GM19397 (cell line): Measurements from ENCODE around the gene CEP41.

Experiments
- ATAC-seq: cut with Tn5 transposase; IDR thresholded peaks from one replicate; pipeline ENCODE4 v1.9.1; 2021; ENCODE audit warnings: mild to moderate bottlenecking, moderate library complexity; ENCODE audit not compliant: unreplicated experiment

Gene CEP41

DNA sequence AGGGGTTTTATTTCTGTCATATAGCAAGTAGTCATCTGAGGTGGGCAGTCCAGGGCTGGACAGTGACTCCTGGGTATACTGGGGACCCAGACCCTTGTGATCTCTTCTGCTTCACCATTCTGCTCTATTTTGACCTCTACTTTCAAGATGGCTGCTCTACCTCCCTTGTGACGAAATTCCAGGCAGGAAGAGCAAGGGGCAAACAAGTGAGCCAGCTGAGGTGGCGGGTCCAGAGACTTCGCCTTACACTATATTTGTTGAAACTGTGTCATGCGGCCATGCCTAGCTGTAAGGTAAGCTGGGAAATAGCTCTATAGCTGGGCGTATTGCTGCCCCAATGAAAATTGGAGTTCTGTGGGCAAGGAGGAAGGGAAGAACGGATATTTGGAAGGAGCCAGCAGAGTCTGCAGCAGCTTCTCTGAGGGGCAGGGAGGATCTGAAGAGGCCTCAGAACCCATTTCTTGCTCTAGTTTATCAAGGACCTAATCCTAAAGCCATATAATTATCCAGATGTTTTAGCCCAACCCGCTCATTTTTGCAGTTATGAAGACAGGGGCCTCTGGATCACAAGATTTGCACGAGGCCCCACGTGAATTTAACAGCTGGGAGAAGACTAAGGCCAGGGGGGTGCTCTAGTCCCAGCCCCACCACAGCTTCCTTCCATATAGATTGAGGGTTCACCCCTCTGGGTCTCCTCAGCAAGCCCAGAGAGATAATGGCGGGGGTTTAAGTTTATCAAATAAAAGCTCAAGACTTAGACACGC lies 68.2 kb downstream of the CEP41 start:
- ATAC-seq: no peak

DNA sequence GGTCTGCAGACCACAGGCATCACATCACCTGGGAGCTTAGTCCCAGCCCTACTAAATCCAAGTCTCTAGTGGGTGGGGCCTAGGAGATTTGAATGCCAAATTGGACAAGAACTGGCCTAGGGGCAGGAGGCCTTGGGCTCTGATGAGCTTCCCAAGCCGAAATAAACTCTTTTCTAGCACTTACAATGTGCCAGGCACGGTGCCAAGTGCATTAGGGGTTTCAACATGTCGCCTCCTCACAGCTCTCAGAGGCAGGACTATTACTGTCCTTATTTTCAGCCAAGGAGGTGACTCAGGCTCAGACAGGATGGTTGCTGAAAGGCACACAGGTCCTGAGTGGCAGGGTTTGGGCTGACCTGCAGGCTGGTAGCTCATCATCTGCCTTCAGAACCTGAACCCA lies 69.8 kb downstream of the CEP41 start:
- no peak for ATAC-seq

DNA sequence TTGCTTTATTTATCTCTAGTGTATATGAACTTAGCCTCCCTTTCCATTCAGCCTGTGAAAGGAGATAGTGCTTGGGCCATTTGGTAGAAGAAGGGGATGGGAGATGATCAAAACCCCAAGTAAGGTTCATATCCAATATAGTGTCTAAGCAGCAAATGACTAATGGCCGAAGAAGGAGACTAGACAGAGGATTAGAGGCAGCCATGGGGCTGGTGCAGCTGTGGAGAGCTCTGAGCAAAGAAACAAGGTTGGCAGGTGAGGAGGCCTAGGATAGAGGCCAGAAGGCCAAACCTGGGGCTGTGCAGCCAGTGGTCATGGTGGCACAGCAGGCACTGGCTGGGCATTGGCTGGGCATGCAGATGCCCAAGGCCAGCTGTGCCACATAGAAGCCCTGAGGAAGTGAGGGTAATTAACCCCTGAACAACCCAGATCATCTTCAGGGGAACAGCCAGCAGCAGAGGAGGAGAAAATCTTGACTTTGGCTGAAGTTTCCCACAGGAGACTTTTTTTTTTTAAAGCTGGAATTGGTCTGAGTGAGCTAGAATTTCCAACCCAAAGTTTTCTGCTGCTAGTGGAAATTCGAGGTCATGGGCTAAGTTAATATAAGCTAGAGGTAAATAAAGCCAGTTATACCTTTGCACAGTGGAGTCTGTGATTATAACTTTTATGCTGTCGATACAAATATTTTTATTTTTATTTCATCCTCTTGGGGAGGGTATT lies 70.8 kb downstream of the CEP41 start:
- no peak for ATAC-seq

DNA sequence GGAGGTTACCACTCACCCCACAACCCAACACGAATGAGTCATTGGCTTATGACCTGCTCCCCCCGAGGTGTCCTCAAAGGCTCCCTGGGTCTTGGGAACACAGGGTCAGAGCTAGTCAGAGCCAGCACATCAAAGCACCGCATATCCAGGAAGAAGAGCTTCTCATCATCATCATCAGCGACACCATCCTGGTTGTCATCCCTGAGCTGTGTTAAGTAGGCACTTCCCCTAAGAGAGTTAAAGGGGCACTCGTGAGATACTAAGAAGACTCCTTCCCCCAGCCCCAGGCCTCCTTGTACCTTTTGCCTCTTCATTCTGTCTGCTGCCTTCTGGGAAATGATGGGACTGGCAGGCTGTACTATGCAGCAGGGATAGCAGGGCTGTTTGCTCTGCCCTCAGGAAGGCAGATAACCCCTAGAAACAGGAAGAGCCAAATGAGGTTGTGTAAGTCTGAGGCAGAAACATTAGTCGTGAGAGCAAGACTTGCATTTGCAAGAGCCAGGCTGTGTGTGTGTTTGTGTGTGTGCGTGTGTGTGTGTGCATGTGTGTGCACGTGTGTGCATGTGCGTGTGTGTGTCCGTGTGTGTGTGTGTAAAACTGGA lies 71.6 kb downstream of the CEP41 start:
- no peak for ATAC-seq

DNA sequence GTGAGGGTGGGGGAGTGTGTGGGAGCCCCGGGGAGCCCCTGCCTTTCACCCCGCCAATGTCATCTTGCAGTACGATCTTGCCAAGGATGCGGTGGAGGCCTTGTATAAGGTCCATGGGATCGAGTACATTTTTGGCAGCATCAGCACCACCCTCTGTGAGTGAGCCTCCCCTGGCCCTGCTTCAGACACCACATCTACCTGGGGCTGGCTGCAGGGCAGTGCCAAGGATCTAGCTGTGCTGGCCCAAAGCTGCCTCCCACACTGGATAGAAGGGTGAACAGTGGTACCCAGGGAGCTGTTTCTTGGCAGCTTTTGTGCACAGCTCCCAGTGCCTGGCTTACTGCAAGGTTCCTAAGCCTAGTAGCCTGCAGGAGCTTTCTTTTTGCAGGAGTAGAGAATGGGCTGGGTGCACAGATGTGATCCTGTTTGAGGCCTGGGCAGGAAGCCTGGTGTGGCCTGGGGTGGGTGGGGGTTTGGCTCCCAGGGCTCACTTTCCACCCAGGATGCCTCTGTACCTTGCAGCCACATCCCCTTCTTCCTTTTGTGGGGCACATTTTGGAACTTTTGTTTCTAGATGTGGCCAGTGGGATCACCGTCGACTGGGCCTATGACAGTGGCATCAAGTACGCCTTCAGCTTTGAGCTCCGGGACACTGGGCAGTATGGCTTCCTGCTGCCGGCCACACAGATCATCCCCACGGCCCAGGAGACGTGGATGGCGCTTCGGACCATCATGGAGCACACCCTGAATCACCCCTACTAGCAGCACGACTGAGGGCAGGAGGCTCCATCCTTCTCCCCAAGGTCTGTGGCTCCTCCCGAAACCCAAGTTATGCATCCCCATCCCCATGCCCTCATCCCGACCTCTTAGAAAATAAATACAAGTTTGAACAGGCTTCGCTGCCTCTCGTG lies 72.7 kb downstream of the CEP41 start:
- ATAC-seq: no peak

DNA sequence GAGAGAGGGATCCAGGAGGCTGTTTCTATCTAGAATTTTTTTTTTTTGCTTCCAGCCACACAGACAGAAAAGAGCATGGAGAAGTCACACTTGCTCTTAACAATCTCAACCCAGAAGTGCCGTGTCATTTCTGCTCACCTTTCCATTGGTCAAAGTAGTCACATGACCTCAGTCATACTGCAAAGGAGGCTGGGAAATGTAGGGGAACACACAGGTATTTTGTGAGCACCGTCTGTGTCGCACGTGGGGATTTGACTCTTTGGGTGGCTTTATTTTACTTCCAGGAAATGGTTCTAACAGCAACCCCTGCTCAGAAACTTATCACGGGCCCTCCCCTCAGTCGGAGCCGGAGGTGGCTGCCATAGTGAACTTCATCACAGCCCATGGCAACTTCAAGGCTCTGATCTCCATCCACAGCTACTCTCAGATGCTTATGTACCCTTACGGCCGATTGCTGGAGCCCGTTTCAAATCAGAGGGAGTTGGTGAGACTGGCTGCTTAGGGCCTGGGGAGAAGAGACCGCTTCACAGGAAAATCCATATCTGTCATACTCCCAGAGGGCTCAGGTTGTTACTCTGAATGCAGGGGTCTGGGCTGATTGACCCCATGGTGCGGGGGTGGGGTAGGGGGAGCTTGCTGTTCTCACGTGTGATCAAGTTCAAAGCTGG lies 73.6 kb downstream of the CEP41 start:
- no peak for ATAC-seq

DNA sequence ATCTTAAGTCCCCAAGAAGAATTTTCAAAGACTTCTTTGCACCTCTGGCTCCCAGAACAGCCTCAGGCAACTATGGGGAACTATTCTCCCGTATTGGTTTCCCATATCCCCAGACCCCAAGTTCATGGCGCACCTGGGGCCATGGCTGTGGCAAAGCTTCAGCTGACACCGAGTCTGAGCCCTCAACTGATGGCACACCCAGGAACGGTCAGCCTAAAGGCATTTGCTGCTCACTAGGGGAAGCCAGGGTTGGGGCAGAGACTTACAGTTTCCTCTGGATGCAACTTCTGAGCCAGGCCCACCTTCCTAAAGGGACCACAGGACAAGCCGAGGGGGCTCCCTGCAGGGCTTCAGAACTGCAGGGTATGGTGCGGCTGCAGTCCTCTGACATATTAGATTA lies 74.3 kb downstream of the CEP41 start:
- no peak for ATAC-seq

DNA sequence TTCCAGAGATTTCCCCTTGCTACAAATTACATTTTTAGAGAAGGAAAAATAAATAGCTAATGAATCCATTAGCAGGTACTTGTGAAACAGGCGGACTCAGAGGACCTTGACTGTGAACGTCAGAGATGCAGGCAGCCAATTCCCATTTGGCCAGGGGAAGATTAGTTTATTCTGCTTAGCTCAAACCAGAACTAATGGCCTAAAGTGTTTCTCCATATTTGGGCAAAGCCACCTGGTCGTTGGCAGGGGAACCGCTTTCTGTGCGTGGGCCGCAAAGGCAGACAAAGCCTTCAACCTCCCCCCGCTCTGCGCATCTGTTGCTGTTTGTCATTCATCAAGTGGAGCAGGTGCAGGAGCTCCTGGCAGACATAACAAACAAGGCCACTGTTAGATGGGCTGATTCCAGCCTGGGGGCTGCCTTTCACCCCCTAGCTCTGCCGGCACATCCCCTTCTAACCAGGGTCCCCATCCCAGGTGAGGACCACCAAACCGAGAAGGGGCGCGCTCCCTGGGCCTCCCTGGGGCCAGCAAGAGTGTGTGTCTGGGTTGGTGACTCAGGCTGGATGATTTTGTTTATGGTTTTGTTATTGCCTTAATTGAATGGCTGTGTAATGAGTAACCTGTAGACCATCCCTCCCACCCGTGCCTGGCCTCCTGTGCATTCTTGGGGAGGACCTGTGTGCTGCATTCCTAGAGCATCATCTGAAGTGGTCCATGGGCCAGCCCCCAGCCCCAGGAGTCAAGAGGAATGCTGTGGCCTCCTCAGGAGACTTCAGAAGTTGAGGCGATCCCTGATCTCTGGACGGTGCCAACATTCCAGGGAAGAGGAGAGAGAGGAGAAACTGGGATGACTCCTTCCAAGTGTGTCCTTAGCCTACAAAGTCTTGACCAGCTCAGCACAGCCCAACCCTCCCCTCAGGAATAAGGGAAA lies 75.0 kb downstream of the CEP41 start:
- no peak for ATAC-seq

DNA sequence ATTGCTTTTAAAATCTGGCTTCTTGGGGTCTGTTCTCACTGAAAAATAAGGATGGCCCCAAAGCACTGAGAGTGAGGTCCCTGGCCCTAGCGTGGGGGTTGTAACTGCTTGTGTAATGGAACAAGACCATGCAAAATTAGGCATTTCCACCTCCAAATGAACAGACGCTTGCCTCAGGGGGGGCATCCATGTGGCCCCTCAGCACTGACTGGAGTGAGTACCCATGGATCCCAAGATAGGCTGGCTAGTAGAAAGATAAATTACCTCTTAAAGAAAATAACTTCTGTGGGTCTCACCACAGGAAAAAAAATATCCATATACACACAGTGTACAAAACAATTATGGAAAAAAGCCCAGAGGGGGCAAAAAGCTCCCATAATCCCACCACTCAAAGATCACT lies 75.7 kb downstream of the CEP41 start:
- no peak for ATAC-seq

DNA sequence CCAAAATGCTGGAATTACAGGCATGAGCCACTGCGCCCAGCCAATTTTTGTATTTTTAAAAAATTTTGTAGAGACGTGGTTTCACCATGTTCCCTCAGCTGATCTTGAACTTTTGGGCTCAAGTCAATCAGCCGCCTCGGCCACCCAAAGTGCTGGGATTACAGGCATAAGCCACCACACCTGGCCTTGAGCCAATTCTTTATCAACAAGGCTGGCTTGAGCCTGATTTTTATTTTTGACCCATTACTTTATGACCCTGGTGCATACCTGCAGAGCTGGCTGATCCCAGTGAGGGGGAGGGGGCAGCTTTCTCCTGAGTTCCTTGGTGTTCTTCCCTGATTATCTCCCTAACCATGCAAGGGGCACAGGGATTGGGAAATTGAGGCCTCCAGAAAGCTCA lies 76.4 kb downstream of the CEP41 start:
- ATAC-seq: no peak

DNA sequence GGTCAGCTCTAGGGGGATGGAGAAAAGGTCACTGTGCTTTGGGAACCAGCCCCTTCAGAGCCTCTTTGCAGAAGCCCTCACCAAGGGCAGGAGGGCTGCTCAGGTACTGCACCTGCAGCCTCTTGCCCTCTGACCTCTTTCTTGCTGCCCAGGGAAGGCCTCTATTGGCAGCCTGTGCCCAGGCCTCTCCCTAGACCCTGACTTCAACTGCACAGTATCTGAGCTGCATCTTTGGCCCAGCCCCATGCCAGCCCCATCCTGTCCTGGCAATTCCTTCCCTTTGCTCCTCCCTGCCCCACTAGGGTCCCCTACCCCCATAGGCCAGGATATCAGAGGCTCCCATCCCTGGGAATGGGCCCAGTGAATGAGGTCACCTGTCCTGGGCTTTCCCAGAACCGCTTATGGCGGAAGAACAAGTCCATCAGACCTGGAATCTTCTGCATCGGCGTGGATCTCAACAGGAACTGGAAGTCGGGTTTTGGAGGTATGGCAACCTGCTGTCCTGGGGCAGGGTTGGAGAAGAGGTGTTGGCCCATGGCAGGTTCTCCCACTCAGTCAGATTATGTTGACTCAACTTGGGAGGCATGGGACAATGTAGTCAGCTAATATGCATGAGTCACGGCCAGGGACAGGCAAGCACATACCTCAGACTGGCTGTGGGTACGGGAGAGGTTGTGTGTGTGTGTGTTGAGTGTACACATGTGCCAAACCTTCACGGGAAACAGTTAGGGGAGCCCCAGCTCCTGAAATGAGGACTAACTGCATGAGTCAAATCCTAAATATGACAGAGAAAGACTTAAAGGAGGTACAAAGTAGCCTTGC lies 77.6 kb downstream of the CEP41 start:
- ATAC-seq: no peak

DNA sequence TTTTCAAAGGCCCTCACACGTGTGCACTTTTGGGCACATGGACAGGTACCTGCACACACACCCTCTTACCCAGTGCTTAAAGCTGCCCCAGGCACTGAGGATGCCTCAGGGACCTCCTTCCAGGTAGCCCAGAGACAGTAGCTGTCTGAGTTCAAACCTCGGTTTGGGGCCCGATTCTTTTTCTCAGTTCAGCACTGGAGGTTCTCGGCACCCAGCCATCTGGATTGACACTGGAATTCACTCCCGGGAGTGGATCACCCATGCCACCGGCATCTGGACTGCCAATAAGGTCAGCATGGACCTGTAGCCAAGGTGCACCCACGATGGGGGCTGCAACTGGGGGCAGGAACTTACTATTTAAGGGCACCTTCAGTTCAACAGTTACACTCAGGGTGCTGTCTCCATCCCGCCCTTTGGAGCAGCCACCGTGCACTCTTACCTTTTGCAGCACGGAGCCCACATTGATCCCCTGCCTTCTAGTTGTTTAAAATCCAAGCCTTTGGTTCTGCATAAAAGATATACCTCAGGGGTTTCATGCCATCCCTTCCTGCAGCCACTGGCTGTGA lies 78.5 kb downstream of the CEP41 start:
- ATAC-seq: no peak

DNA sequence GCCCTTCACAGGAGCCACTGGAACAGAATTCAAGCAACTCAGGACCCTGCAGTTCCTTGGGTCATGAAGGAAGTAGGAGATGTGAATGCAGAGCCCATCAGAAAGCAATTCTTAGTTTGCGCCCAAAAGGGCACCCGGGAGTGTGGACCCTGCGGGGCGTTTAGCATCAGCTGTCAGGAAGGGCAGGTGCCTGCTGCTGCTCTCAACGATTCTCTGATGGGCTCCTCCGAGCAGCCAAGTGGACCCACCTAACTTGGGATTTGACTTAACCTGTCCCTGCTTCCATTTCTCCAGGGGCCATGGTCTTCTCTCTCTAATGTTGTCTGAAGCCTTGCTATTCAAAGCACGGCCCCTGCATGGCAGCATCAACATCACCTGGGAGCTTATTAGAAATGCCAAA lies 79.1 kb downstream of the CEP41 start:
- no peak for ATAC-seq

DNA sequence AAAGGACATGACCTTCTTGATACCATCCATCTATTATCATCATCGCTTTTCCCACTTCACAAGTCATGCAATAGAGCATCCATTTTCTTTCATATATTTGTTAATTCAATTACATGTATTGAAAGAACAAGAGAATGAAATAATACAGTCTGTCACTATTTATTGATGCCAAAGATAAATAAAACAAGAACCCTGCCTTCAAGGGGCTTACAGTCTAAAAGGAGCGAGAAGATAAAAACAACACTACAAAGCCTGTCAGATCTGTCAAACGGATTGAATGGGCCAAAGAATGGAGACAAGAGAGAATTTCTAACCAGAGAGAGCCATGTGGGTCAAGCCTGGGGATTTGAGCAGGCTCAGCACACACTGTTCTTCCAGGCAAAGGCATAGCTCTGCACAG lies 80.3 kb downstream of the CEP41 start:
- ATAC-seq: no peak

DNA sequence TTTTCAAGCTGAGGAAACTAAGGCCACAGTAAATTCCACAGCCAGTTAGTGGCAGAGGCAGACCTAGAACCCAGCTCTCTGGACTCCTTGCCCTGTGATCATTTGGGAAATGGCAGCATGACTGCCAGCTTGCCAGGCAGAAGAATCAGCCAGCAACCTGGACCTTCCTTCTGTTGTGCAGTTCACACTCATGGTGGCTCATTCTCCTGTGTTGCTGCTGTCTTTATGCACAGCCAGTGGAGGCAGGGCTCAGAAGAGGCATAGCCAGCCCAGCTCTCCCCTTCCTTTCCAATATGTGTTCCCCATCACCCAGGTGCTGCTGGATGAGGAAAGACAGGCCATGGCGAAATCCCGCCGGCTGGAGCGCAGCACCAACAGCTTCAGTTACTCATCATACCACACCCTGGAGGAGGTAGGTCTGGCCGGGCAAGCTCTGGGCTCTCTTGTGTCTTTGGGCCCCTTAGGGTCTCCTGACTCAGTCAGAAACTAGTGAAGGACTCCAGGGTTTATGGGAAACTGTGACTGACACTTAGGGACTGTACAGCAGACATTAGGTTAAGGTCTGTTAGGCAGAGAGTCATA lies 81.4 kb downstream of the CEP41 start:
- ATAC-seq: no peak

DNA sequence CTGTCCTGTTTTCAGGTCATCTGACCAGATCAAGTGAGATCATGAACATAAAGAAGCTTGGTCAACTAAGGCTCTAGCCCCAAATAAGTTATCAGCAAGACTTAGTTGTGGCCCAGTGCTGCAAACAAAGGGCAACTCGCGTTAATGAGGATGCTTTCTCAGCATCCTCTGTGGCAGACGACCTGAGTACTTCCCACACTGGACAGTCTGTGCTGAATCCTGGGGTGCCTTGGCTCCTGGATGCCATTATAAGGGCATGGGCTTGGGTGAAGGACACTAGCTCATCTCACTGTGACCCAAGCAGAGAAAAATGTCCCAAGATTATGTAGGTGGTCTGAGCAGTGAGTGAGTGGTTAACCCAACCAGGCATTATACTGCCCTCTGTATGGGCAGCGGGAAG lies 82.3 kb downstream of the CEP41 start:
- ATAC-seq: no peak

DNA sequence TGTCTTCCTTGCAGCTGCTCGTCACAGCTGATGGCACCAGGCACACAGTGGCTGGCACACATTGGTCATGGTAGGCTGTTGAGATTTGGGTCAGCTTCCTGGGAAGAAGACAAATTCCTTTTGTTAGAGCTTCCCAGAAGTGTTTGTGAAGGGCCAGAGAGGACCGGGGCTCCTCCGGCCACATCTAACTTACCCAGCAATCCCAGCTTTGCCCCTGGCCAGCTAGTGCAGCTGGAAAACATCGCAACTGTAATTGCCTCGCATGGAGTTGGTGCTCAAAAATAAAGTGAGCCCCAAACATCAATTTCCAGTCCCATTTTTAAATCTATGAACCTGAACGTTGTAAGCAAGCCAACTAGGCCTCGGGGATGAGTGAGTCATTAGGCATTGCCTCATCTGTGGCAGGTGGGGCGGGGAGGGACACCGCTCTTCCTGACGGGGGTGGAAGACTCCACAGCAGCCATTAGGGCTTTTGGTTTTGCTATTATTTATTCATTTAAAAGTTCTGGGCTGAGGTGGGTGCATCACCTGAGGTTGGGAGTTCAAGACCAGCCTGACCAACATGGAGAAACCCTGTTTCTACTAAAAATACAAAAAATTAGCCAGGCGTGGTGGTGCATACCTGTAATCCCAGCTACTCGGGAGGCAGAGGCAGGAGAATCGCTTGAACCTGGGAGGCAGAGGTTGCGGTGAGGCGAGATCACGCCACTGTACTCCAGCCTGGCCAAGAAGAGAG lies 83.8 kb downstream of the CEP41 start:
- no peak for ATAC-seq
